Lung (tissue), 12 donors: Measurements from ENCODE around the gene ADK. TPM values are rescaled to one million over a fixed set of nuclear protein-coding genes. Genes with fewer than 3 reads are reported as not detected.

Experiments
- ATAC-seq: fragments of 200-7000 bp; cut with Tn5 transposase; one replicate; pipeline ENCODE4 v1.9.1; 2020; ENCODE audit warnings: moderate number of reproducible peaks; ENCODE audit not compliant: insufficient read depth, low FRiP score
- DNase-seq, 3 donors: peaks; one replicate each; pipeline ENCODE4 v3.0.0-alpha.2; 2013 to 2017
- H3K27ac ChIP-seq, 2 donors: one replicate each; pipeline ENCODE4 v1.5.1; 2013; ENCODE audit warnings: mild to moderate bottlenecking in 2 of 2, moderate library complexity in 2 of 2, control low read depth in 1 of 2, inconsistent platforms in 1 of 2, low read depth in 1 of 2, low read length in 1 of 2
- H3K27me3 ChIP-seq, 3 donors: one replicate each; pipeline ENCODE4 v1.5.1; 2013; ENCODE audit warnings: low read length in 2 of 3; ENCODE audit not compliant: control insufficient read depth in 3 of 3, insufficient read depth in 3 of 3
- H3K36me3 ChIP-seq, 4 donors: one replicate each; pipeline ENCODE4 v1.5.1; 2013; ENCODE audit warnings: low read length in 4 of 4, mild to moderate bottlenecking in 1 of 4, moderate library complexity in 1 of 4; ENCODE audit not compliant: control insufficient read depth in 4 of 4, insufficient read depth in 4 of 4
- H3K4me1 ChIP-seq, 5 donors: one replicate each; pipeline ENCODE4 v1.5.1; 2013; ENCODE audit warnings: low read length in 5 of 5, mild to moderate bottlenecking in 2 of 5, moderate library complexity in 1 of 5; ENCODE audit not compliant: control insufficient read depth in 5 of 5, insufficient read depth in 5 of 5
- H3K4me3 ChIP-seq: one replicate; pipeline ENCODE4 v1.5.1; 2013; ENCODE audit warnings: mild to moderate bottlenecking, control low read depth, moderate library complexity
- H3K9ac ChIP-seq, 2 donors: one replicate each; pipeline ENCODE4 v1.5.1; 2013; ENCODE audit warnings: low read length in 2 of 2, control low read depth in 1 of 2; ENCODE audit not compliant: insufficient read depth in 1 of 2
- H3K9me3 ChIP-seq, 4 donors: one replicate each; pipeline ENCODE4 v1.5.1; 2013; ENCODE audit warnings: low read length in 3 of 4, mild to moderate bottlenecking in 1 of 4, moderate library complexity in 1 of 4; ENCODE audit not compliant: control insufficient read depth in 4 of 4, insufficient read depth in 3 of 4
- CTCF ChIP-seq: IDR thresholded peaks from 2 replicates; pipeline ENCODE4 v1.5.1; 2012; ENCODE audit warnings: mild to moderate bottlenecking; ENCODE audit errors: control extremely low read depth, extremely low read depth
- WGBS, 2 donors: extraction: QIAGEN DNeasy Blood & Tissue Kit; methylation state at CpG; one replicate each; pipeline ENCODE4 v1.1.7; 2013; 5-methylcytosine and 5-hydroxymethylcytosine counted together
- polyA plus RNA-seq, 2 donors: library from polyadenylated mRNA; stranded (reverse); fragments of 200-250 nt; gene quantifications; one replicate each; pipeline ENCODE4 v1.2.1, GENCODE V29; 2013
- total RNA-seq, 2 donors: library from RNA; depleted of rRNA in 1 of 2; stranded (reverse); fragments of >200 nt in 1 of 2; gene quantifications; one replicate each; pipeline ENCODE4 v1.2.1, GENCODE V29; 2014 to 2021
- donor health status: control.
- donor health status: control.
- donor health status: Bipolar disorder and iron deficiency.
- donor health status: healthy.
- donor health status: DM: yes; HTN: yes; CAD: no.

ADK gene
- total and polyA plus RNA-seq, 4 donors = 31.6 to 82.3 (median 42.9) TPM

- peak in 2 of 3 donors; percentile 60 to 61 for DNase-seq
- Histone ChIP-seq H3K9me3 (no peaks in the 10 kb centered on the region), H3K27ac (no peak overlapping the region), H3K9ac (peak overlapping the region in 1 of 2 donors; percentile 33), H3K4me3 (no peak overlapping the region), H3K4me1 (peaks cover 0 to 17% (median 2%) of the 10 kb centered on the region in 5 donors), H3K36me3 (no peaks in the 10 kb centered on the region), H3K27me3 (no peaks in the 10 kb centered on the region)
- TF ChIP-seq CTCF = no peak
- ATAC-seq = no peak
These were observed 349.8 kb downstream of the ADK start for GRCh38 chr10:74500816-74501215.

- H3K4me1 ChIP-seq = peaks cover 0 to 17% (median 2%) of the 10 kb centered on the region in 5 donors
- no peak for DNase-seq
- H3K9me3 ChIP-seq = no peaks in the 10 kb centered on the region
- no peaks in the 10 kb centered on the region for H3K27me3 ChIP-seq
- no peaks in the 10 kb centered on the region for H3K36me3 ChIP-seq
- TF ChIP-seq CTCF = no peak
- H3K4me3 ChIP-seq = no peak overlapping the region
- 78 to 83% methylated on average over 1 of the region's 1 CpG for WGBS, 2 donors
- no peak overlapping the region for H3K9ac ChIP-seq
- ATAC-seq = no peak
- no peak overlapping the region for H3K27ac ChIP-seq
These were observed 352.1 kb downstream of the ADK start for GRCh38 chr10:74502963-74503608.

- ATAC-seq = no peak
- Histone ChIP-seq H3K9ac (no peak overlapping the region), H3K27me3 (no peaks in the 10 kb centered on the region), H3K4me3 (no peak overlapping the region), H3K36me3 (no peaks in the 10 kb centered on the region), H3K27ac (no peak overlapping the region), H3K4me1 (peaks cover 0 to 6% (median 0%) of the 10 kb centered on the region in 5 donors), H3K9me3 (peaks cover 2 to 6% (median 5%) of the 10 kb centered on the region in 4 donors)
- TF ChIP-seq CTCF = no peak
- 92 to 93% methylated on average over 1 of the region's 1 CpG for WGBS, 2 donors
- DNase-seq = no peak
These were observed 356.9 kb downstream of the ADK start for GRCh38 chr10:74507951-74508350.

GRCh38 chr10:74510594-74510993, 359.6 kb downstream of the ADK start:
- Histone ChIP-seq H3K27me3 (no peaks in the 10 kb centered on the region), H3K9me3 (peaks cover 2 to 17% (median 12%) of the 10 kb centered on the region in 4 donors), H3K27ac (no peak overlapping the region), H3K4me1 (no peaks in the 10 kb centered on the region), H3K4me3 (no peak overlapping the region), H3K36me3 (peaks cover 0 to under 1% (median 0%) of the 10 kb centered on the region in 4 donors), H3K9ac (no peak overlapping the region)
- no peak for TF ChIP-seq CTCF
- no peak for ATAC-seq
- 97 to 99% methylated on average over 3 of the region's 3 CpGs for WGBS, 2 donors
- DNase-seq = no peak
